ENCODE results near the gene TEX261.

DNA sequence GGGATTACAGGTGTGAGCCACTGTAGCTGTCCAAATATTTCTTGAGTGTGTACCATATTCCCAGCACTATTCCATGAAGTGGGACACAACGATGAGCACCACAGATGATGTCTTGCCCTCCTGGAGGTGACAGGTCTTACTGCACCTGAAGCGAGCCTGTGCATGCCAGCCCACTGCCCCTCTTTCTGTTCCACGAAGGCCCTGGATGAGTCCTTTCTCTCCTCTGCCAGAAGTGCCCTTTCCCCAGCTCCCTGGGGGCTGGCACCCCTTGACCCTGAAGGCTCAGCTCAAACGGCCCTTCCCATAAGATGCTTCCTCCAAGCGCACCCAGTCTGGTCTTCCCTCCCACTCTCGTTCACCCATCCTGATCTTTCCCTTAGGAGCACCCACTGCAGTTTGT is 53.5 kb downstream of the TEX261 start:
- TF ChIP-seq, protein P1, sequence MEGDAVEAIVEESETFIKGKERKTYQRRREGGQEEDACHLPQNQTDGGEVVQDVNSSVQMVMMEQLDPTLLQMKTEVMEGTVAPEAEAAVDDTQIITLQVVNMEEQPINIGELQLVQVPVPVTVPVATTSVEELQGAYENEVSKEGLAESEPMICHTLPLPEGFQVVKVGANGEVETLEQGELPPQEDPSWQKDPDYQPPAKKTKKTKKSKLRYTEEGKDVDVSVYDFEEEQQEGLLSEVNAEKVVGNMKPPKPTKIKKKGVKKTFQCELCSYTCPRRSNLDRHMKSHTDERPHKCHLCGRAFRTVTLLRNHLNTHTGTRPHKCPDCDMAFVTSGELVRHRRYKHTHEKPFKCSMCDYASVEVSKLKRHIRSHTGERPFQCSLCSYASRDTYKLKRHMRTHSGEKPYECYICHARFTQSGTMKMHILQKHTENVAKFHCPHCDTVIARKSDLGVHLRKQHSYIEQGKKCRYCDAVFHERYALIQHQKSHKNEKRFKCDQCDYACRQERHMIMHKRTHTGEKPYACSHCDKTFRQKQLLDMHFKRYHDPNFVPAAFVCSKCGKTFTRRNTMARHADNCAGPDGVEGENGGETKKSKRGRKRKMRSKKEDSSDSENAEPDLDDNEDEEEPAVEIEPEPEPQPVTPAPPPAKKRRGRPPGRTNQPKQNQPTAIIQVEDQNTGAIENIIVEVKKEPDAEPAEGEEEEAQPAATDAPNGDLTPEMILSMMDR (IDR thresholded peaks at IDR 0.05; ENCODE audit: insufficient read depth, low read depth, low read length) = no peak
- no peak for TF ChIP-seq EZH2 (IDR thresholded peaks at IDR 0.05; ENCODE audit: insufficient read depth, low read length)
